Measurements from ENCODE around the gene KDM6A.

- TF ChIP-seq, protein P1, sequence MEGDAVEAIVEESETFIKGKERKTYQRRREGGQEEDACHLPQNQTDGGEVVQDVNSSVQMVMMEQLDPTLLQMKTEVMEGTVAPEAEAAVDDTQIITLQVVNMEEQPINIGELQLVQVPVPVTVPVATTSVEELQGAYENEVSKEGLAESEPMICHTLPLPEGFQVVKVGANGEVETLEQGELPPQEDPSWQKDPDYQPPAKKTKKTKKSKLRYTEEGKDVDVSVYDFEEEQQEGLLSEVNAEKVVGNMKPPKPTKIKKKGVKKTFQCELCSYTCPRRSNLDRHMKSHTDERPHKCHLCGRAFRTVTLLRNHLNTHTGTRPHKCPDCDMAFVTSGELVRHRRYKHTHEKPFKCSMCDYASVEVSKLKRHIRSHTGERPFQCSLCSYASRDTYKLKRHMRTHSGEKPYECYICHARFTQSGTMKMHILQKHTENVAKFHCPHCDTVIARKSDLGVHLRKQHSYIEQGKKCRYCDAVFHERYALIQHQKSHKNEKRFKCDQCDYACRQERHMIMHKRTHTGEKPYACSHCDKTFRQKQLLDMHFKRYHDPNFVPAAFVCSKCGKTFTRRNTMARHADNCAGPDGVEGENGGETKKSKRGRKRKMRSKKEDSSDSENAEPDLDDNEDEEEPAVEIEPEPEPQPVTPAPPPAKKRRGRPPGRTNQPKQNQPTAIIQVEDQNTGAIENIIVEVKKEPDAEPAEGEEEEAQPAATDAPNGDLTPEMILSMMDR (IDR thresholded peaks at IDR 0.05) = no peak
- TF ChIP-seq POLR2A (IDR thresholded peaks at IDR 0.05) = no peak
- no peak for TF ChIP-seq POLR2AphosphoS5 (IDR thresholded peaks at IDR 0.05)
- TF ChIP-seq EP300 (IDR thresholded peaks at IDR 0.05; ENCODE audit: low read depth) = no peak
Observed at GRCh38 chrX:45134315-45134731, 261.3 kb downstream of the KDM6A start.

Measured in transverse colon (tissue), 4 donors.